ENCODE results near the gene EEF2.
"Not testable (repeated sequence)": the region's sequence is repeated elsewhere in the genome, so short reads cannot be mapped to it uniquely, and the experiment has no call there.

The EEF2 gene

GRCh38 chr19:3944018-3944721, 41.1 kb downstream of the EEF2 start:
- no peak for DNase-seq (ENCODE audit: low spot score)

GRCh38 chr19:3942790-3943409, 42.4 kb downstream of the EEF2 start:
- DNase-seq (ENCODE audit: low spot score): no peak

DNA sequence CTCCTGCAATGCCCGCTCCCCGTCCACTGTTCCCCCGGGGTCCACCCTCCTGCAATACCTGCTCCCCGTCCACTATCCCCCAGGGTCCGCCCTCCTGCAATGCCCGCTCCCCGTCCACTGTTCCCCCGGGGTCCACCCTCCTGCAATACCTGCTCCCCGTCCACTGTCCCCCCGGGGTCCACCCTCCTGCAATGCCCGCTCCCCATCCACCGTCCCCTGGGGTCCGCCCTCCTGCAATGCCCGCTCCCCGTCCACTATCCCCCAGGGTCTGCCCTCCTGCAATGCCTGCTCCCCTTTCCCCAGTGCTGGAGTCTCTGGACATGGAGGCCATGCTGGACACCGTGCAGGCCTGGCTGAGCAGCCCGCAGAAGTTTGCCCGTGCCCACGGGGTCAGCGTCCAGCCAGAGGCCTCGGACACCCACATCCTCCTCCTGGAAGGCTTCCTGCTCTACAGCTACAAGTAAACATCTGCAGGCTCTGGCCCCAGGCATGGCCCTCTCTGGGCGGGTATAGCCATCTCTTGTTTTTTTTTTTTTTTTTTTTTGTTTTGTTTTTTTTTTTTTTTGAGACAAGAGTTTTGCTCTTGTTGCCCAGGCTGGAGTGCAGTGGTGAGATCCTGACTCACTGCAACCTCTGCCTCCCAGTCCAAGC, 46.8 kb downstream of the EEF2 start:
- not testable (repeated sequence) for DNase-seq (ENCODE audit: low spot score)

DNA sequence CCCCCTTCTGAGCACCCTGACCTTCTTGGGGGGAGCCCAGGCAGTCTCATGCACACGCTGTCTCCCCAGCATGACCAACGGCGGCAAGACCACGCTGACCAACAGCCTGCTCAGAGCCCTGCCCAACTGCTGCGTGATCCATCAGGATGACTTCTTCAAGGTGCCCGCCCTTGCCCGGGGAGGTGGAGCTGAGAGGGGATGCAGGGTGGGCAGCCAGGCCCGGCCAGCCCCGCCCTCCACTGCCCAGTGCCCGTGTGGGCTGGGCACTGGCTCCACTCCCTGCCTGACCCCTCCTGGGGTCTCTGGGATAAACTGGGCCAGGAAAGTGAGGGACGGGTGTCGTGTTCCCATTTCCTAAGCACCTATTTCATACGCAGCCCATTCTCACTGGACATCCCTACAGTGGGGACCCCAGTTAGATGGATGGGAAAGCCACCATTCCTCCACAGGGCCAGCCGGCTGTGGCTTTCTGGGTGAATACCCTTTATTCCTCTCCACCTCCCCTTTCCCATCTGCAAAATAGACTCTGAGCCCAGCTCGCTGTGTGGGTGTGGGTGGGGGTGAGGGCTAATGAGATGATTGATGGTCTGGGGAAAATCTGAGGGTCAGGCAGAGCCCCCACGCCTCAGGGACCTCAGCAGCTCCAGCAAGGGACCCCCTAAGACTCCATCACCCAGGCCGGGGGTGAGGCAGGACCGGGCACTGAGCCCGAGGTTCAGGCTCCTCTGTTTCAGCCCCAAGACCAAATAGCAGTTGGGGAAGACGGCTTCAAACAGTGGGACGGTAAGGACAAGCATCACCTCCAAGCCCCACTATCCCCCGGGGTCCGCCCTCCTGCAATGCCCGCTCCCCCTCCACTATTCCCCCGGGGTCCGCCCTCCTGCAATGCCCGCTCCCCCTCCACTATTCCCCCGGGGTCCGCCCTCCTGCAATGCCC, 48.5 kb downstream of the EEF2 start:
- DNase-seq (ENCODE audit: low spot score): no peak

DNA sequence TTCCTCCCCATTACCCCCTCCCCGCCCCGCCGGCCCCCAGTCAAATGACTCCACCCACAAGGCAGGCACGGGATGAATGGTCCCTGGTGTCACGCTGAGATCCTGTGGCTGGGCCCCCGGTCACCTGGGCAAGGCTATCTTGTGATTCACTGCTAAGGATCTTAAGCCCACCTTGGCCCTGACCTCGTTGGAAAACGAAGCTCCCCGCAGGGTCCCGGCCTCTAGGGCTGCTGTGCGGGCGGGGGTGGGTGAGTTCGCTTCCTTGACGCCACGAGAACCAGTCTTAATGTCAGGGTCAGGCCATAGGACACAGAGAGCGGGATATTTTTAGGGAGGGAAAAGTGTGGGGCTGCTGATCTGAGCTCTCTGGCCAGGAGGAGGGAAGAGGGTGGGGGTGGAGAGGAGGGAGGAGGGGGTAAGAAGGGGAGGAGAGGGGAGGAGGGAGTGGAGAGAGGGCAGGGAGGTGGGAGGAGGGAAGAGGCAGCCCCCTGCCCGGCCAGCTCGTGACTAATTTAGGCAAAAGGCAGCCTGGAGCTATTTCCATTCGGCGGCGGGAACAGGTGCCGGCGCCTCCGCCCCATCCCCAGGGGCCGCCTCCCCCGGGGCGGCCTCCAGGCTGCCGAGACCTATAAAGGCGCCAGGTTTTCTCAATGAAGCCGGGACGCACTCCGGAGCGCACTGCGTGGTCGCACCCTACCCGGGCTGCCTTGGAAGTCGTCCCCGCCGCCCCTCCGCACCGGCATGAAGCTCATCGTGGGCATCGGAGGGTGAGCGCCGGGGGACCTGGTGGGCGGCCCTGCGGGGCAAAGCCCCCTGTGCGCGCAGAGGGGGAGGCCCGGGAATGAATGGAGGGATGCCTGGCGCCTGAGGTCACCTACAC, 52.1 kb downstream of the EEF2 start, which contains the start of gene NMRK2:
TSS of gene NMRK2 (plus strand) at position 139 of the 880 bp plus-strand sequence. CDS start at position 742, 603 bp downstream.
- DNase-seq (ENCODE audit: low spot score): no peak

DNA sequence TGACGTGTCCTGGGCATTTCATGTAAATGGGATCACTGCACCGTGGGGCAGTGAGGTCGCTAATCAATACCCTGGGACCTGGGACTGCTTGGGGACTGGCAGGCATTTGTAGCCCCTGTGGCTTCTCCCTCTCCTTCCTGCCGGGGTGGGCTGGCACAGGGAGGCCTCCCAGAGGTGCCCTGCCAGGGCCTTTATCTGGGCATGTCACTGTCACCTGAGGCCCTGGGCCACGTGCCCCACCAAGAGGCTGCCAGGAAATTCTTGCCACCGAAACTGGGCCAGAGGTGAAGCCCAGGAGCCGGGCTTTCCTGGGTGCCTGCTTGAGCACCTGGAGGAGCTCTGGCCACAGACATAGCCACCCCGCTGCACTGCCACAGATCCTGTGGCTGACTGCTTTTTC, 54.2 kb downstream of the EEF2 start:
- no peak for DNase-seq (ENCODE audit: low spot score)

Data from CD4-positive, alpha-beta T cell treated with Interleukin-6 at 100 ng/mL for 8 hours (primary cell).